ENCODE measurements around the gene TMEM123. TPM values are rescaled to one million over a fixed set of nuclear protein-coding genes. Genes with fewer than 3 reads are reported as not detected.

TMEM123 gene
- total and polyA plus RNA-seq, 2 of the 13 experiments (the other 11 are each of a cell fraction or from before 2014, with no cell fraction given) = 365 to 2,761 TPM

DNA sequence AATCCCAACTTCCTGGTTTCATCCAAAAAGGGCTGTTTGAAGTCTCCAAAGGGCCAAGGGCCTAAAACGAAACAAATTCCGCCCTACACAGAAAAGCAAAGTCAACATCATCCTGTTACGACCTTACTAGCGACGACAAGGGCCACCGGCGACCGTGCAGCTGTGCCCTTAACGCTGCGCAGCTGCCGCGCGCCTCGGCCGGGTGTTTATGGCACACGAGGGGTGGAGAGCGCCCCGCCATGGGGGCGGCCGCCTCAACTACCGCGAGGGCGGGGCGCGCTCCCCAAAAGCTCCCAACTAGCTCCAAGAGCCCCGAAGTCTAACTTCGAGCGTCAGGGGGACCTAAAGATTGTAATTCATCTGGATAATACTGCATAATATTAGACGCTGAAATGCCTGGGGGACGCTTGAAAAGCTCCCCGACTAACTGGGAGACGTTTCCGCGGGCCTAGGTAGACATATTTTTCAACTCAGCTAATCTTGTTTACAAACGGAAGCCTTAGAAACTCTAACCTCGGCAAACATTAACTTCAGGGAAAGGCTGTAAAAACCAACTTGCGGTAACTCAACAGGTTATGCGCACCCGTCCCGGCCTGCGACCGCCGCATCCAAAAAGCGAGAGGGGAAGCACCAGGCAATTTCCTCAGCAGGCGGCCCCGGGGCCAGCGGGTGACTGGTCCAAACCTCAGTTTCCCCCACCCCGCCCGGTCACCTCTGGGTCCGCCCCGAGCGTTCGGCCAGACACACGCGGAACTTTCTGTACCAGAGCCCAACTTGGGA lies 694 bp downstream of the TMEM123 start (continued):
- TF ChIP-seq, protein P1, sequence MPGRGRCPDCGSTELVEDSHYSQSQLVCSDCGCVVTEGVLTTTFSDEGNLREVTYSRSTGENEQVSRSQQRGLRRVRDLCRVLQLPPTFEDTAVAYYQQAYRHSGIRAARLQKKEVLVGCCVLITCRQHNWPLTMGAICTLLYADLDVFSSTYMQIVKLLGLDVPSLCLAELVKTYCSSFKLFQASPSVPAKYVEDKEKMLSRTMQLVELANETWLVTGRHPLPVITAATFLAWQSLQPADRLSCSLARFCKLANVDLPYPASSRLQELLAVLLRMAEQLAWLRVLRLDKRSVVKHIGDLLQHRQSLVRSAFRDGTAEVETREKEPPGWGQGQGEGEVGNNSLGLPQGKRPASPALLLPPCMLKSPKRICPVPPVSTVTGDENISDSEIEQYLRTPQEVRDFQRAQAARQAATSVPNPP (CRISPR knock-in tag; IDR thresholded peaks at IDR 0.05) = no peak
- TF ChIP-seq RBM39 (IDR thresholded peaks at IDR 0.05; ENCODE audit: low read depth, low read length, poor library complexity, severe bottlenecking) (peak; percentile 39), THYN1 (CRISPR knock-in tag; IDR thresholded peaks at IDR 0.05; ENCODE audit: borderline replicate concordance, low read depth) (no peak), TEAD2 (CRISPR knock-in tag; IDR thresholded peaks at IDR 0.05) (no peak), ZNF616 (CRISPR knock-in tag; IDR thresholded peaks at IDR 0.05; ENCODE audit: low read depth) (no peak), ZNF674 (CRISPR knock-in tag; IDR thresholded peaks at IDR 0.05; ENCODE audit: low read depth) (no peak), SP5 (CRISPR knock-in tag; IDR thresholded peaks at IDR 0.05; ENCODE audit: borderline replicate concordance, low read depth) (peak; percentile 77)
- TF ChIP-seq, protein P2, sequence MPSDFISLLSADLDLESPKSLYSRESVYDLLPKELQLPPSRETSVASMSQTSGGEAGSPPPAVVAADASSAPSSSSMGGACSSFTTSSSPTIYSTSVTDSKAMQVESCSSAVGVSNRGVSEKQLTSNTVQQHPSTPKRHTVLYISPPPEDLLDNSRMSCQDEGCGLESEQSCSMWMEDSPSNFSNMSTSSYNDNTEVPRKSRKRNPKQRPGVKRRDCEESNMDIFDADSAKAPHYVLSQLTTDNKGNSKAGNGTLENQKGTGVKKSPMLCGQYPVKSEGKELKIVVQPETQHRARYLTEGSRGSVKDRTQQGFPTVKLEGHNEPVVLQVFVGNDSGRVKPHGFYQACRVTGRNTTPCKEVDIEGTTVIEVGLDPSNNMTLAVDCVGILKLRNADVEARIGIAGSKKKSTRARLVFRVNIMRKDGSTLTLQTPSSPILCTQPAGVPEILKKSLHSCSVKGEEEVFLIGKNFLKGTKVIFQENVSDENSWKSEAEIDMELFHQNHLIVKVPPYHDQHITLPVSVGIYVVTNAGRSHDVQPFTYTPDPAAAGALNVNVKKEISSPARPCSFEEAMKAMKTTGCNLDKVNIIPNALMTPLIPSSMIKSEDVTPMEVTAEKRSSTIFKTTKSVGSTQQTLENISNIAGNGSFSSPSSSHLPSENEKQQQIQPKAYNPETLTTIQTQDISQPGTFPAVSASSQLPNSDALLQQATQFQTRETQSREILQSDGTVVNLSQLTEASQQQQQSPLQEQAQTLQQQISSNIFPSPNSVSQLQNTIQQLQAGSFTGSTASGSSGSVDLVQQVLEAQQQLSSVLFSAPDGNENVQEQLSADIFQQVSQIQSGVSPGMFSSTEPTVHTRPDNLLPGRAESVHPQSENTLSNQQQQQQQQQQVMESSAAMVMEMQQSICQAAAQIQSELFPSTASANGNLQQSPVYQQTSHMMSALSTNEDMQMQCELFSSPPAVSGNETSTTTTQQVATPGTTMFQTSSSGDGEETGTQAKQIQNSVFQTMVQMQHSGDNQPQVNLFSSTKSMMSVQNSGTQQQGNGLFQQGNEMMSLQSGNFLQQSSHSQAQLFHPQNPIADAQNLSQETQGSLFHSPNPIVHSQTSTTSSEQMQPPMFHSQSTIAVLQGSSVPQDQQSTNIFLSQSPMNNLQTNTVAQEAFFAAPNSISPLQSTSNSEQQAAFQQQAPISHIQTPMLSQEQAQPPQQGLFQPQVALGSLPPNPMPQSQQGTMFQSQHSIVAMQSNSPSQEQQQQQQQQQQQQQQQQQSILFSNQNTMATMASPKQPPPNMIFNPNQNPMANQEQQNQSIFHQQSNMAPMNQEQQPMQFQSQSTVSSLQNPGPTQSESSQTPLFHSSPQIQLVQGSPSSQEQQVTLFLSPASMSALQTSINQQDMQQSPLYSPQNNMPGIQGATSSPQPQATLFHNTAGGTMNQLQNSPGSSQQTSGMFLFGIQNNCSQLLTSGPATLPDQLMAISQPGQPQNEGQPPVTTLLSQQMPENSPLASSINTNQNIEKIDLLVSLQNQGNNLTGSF (CRISPR knock-in tag; IDR thresholded peaks at IDR 0.05) = no peak
- TF ChIP-seq, protein P3, sequence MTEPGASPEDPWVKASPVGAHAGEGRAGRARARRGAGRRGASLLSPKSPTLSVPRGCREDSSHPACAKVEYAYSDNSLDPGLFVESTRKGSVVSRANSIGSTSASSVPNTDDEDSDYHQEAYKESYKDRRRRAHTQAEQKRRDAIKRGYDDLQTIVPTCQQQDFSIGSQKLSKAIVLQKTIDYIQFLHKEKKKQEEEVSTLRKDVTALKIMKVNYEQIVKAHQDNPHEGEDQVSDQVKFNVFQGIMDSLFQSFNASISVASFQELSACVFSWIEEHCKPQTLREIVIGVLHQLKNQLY (CRISPR knock-in tag; IDR thresholded peaks at IDR 0.05) = no peak

Measured in HepG2 (cell line).